ENCODE measurements around the gene PRXL2A.

DNA sequence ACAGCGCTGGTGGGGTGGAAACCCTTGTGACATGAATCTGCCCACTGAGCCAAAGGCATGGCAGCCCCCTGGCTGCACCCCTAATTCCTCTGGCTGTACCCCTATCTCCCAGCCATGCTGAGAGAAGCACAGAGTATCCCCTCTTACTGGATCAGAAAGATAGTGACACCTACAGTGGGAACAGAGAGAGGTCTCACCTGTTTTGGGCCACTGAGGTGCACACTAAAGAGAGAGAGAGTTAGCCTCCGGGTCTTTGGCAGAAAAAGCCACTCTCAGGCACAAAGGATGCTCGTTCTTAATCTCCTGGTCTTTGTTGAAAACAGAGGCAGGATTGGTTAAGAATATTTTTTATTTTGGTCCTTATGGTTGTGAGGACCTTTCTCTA, 57.1 kb downstream of the PRXL2A start:
- no peak for TF ChIP-seq SMAD5 (IDR thresholded peaks at IDR 0.05; ENCODE audit: low read depth)
- no peak for TF ChIP-seq GABPA (IDR thresholded peaks at IDR 0.05; ENCODE audit: low read depth)
- TF ChIP-seq POLR2A (IDR thresholded peaks at IDR 0.05; ENCODE audit: low read depth, low read length) = no peak
- no peak for TF ChIP-seq SPI1 (IDR thresholded peaks at IDR 0.05; ENCODE audit: borderline replicate concordance, insufficient read depth, low read depth, low read length)
- TF ChIP-seq, protein P1, sequence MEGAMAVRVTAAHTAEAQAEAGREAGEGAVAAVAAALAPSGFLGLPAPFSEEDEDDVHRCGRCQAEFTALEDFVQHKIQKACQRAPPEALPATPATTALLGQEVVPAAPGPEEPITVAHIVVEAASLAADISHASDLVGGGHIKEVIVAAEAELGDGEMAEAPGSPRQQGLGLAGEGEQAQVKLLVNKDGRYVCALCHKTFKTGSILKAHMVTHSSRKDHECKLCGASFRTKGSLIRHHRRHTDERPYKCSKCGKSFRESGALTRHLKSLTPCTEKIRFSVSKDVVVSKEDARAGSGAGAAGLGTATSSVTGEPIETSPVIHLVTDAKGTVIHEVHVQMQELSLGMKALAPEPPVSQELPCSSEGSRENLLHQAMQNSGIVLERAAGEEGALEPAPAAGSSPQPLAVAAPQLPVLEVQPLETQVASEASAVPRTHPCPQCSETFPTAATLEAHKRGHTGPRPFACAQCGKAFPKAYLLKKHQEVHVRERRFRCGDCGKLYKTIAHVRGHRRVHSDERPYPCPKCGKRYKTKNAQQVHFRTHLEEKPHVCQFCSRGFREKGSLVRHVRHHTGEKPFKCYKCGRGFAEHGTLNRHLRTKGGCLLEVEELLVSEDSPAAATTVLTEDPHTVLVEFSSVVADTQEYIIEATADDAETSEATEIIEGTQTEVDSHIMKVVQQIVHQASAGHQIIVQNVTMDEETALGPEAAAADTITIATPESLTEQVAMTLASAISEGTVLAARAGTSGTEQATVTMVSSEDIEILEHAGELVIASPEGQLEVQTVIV (IDR thresholded peaks at IDR 0.05; ENCODE audit: borderline replicate concordance, partially characterized antibody) = no peak
- TF ChIP-seq SMAD1 (IDR thresholded peaks at IDR 0.05; ENCODE audit: low read depth, partially characterized antibody) = no peak
- no peak for TF ChIP-seq CHD4 (IDR thresholded peaks at IDR 0.05)
- no peak for TF ChIP-seq CREB1 (IDR thresholded peaks at IDR 0.05; ENCODE audit: low read depth)
- TF ChIP-seq, protein P2, sequence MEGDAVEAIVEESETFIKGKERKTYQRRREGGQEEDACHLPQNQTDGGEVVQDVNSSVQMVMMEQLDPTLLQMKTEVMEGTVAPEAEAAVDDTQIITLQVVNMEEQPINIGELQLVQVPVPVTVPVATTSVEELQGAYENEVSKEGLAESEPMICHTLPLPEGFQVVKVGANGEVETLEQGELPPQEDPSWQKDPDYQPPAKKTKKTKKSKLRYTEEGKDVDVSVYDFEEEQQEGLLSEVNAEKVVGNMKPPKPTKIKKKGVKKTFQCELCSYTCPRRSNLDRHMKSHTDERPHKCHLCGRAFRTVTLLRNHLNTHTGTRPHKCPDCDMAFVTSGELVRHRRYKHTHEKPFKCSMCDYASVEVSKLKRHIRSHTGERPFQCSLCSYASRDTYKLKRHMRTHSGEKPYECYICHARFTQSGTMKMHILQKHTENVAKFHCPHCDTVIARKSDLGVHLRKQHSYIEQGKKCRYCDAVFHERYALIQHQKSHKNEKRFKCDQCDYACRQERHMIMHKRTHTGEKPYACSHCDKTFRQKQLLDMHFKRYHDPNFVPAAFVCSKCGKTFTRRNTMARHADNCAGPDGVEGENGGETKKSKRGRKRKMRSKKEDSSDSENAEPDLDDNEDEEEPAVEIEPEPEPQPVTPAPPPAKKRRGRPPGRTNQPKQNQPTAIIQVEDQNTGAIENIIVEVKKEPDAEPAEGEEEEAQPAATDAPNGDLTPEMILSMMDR (IDR thresholded peaks at IDR 0.05 in 2 of 3, conservative IDR thresholded peaks at IDR 0.05 in 1 of 3; ENCODE audit: control insufficient read depth in 2 of 3, extremely low read depth in 1 of 3, insufficient read depth in 1 of 3, low read depth in 3 of 3, low read length in 3 of 3) = no peak
- no peak for TF ChIP-seq TAF1 (IDR thresholded peaks at IDR 0.05; ENCODE audit: borderline replicate concordance, low read depth, low read length)
- TF ChIP-seq, protein P3, sequence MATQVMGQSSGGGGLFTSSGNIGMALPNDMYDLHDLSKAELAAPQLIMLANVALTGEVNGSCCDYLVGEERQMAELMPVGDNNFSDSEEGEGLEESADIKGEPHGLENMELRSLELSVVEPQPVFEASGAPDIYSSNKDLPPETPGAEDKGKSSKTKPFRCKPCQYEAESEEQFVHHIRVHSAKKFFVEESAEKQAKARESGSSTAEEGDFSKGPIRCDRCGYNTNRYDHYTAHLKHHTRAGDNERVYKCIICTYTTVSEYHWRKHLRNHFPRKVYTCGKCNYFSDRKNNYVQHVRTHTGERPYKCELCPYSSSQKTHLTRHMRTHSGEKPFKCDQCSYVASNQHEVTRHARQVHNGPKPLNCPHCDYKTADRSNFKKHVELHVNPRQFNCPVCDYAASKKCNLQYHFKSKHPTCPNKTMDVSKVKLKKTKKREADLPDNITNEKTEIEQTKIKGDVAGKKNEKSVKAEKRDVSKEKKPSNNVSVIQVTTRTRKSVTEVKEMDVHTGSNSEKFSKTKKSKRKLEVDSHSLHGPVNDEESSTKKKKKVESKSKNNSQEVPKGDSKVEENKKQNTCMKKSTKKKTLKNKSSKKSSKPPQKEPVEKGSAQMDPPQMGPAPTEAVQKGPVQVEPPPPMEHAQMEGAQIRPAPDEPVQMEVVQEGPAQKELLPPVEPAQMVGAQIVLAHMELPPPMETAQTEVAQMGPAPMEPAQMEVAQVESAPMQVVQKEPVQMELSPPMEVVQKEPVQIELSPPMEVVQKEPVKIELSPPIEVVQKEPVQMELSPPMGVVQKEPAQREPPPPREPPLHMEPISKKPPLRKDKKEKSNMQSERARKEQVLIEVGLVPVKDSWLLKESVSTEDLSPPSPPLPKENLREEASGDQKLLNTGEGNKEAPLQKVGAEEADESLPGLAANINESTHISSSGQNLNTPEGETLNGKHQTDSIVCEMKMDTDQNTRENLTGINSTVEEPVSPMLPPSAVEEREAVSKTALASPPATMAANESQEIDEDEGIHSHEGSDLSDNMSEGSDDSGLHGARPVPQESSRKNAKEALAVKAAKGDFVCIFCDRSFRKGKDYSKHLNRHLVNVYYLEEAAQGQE (IDR thresholded peaks at IDR 0.05; ENCODE audit: low read depth, low read length) = no peak
- TF ChIP-seq YY1 (IDR thresholded peaks at IDR 0.05; ENCODE audit: low read depth, low read length) = no peak
- TF ChIP-seq, protein P4, sequence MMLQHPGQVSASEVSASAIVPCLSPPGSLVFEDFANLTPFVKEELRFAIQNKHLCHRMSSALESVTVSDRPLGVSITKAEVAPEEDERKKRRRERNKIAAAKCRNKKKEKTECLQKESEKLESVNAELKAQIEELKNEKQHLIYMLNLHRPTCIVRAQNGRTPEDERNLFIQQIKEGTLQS (IDR thresholded peaks at IDR 0.05; ENCODE audit: borderline replicate concordance, extremely low read depth, low read depth, low read length) = no peak
- TF ChIP-seq, protein P5, sequence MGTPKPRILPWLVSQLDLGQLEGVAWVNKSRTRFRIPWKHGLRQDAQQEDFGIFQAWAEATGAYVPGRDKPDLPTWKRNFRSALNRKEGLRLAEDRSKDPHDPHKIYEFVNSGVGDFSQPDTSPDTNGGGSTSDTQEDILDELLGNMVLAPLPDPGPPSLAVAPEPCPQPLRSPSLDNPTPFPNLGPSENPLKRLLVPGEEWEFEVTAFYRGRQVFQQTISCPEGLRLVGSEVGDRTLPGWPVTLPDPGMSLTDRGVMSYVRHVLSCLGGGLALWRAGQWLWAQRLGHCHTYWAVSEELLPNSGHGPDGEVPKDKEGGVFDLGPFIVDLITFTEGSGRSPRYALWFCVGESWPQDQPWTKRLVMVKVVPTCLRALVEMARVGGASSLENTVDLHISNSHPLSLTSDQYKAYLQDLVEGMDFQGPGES (IDR thresholded peaks at IDR 0.05) = no peak

All from GM12878 (cell line).